ENCODE results near the gene CEP72. TPM values are rescaled to one million over a fixed set of nuclear protein-coding genes. Genes with fewer than 3 reads are reported as not detected.

The CEP72 gene
- total RNA-seq, 2 experiments from 2014 or later: 27.0 to 28.9 TPM

GRCh38 chr5:669111-669841 is 57.1 kb downstream of the CEP72 start:
- DNase-seq (peak; percentile 32), ATAC-seq (no peak)
- Mint-ChIP-seq H3K27me3 (peaks cover 3% of the 10 kb centered on the region), H3K27ac (no peak overlapping the region), H3K4me1 (ENCODE audit: low read depth) (peaks cover 12% of the 10 kb centered on the region), H3K4me3 (no peak overlapping the region), H3K36me3 (ENCODE audit: low read depth) (peaks cover 8% of the 10 kb centered on the region), H3K9me3 (no peaks in the 10 kb centered on the region)
- TF ChIP-seq CTCF (IDR thresholded peaks at IDR 0.05): peak; percentile 89
- ChIA-PET POLR2A (interaction anchor here (1.0 kb wide), 1 partner anchor 57 kb away, joined by 3 read pairs; the partner anchor contains the start of gene CEP72), CTCF (interaction anchor here (1.1 to 1.3 kb wide), 2 partner anchors 13 to 97 kb away, joined by 3 read pairs; no protein-coding TSS in a partner anchor)
- intact Hi-C loops (cut with micrococcal nuclease): no loop called here

- ATAC-seq (no peak), DNase-seq (no peak)
- H3K27ac Mint-ChIP-seq: no peak overlapping the region
- H3K9me3 Mint-ChIP-seq: no peaks in the 10 kb centered on the region
- H3K27me3 Mint-ChIP-seq: peaks cover 3% of the 10 kb centered on the region
- ChIA-PET CTCF (interaction anchor here (1.1 to 1.3 kb wide), 2 partner anchors 13 to 97 kb away, joined by 3 read pairs; no protein-coding TSS in a partner anchor), POLR2A (interaction anchor here (1.0 kb wide), 1 partner anchor 58 kb away, joined by 3 read pairs; the partner anchor contains the start of gene CEP72)
- intact Hi-C loops (cut with micrococcal nuclease): loop anchor here (5.0 kb wide), 1 partner anchor 232 kb away; no protein-coding TSS in a partner anchor
- H3K4me3 Mint-ChIP-seq: no peak overlapping the region
- peaks cover 12% of the 10 kb centered on the region for H3K4me1 Mint-ChIP-seq (ENCODE audit: low read depth)
- peaks cover 8% of the 10 kb centered on the region for H3K36me3 Mint-ChIP-seq (ENCODE audit: low read depth)
- no peak for TF ChIP-seq CTCF (IDR thresholded peaks at IDR 0.05)
These were observed 57.8 kb downstream of the CEP72 start for GRCh38 chr5:669842-670395.

DNA sequence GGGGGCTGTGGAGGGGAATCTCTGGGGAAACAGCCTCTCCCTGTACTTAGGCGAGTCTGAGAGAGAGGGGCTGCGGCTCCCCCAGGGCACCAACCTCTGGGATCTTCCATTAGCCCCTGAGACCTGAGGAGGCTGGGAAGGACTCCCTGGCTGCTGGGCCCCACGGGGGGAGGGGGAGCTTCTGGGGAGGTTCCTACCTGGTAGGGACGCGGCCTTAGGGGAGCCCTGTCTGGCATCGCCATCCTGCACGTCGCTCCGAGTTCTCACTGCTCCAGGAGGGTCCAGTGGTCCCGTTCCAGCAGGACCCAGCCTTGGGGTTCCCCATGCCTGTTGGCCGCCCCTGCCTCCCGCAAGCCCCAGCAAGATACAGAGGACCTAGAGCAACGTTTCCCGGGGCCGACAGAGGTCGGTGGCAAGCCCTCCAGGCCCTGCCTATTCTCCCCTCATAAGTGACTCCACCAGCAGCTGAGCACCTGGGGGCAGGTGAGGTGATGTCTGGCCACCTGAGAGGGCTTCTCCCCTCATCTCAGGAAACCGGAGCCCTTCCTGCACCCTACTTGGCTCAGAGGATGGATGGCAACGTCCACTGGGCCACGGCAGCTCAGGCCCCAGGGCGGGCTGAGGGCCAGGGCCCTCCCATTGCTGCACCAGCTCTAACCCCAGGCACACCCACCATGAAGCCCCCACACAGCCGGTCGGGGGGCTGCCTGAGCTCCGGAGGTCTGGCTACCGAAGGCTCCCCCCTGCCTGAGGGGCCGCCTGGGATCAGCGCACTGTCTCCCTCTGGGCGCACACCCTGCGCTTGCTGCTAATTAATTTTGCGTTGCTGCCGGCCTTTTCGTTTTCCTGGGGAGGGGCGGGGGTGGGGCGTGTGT is 58.5 kb downstream of the CEP72 start:
- POLR2A ChIA-PET: no interaction called here
- DNase-seq: no peak

More for the DNA sequence above, 58.5 kb downstream of the CEP72 start:
- intact Hi-C loops (cut with micrococcal nuclease): loop anchor here (5.0 kb wide), 1 partner anchor 232 kb away; no protein-coding TSS in a partner anchor
- H3K27ac Mint-ChIP-seq: no peak overlapping the region
- no peak for ATAC-seq
- H3K27me3 Mint-ChIP-seq: peaks cover 3% of the 10 kb centered on the region
- H3K4me3 Mint-ChIP-seq: no peak overlapping the region
- no peaks in the 10 kb centered on the region for H3K9me3 Mint-ChIP-seq
- no peak for TF ChIP-seq CTCF (IDR thresholded peaks at IDR 0.05)
- peaks cover 8% of the 10 kb centered on the region for H3K36me3 Mint-ChIP-seq (ENCODE audit: low read depth)
- CTCF ChIA-PET: interaction anchor here (1.1 to 1.3 kb wide), 2 partner anchors 16 to 98 kb away, joined by 3 to 4 read pairs; no protein-coding TSS in a partner anchor
- H3K4me1 Mint-ChIP-seq (ENCODE audit: low read depth): peaks cover 12% of the 10 kb centered on the region
